Stimulated activated CD4-positive, alpha-beta T cell treated with anti-CD3 and anti-CD28 coated beads, Interleukin-2, amount 100 ng/mL, for 4 hours (primary cell): Measurements from ENCODE around the gene HBP1.
"Not testable (repeated sequence)": the region's sequence is repeated elsewhere in the genome, so short reads cannot be mapped to it uniquely, and the experiment has no call there.

ENCODE experiments used
- DNase-seq: peaks from one replicate; pipeline ENCODE4 v3.0.0-alpha.2; 2020; ENCODE audit warnings: low read depth

Gene HBP1

GRCh38 chr7:107154826-107155225, 14.0 kb upstream of the HBP1 start:
- DNase-seq: no peak

DNA sequence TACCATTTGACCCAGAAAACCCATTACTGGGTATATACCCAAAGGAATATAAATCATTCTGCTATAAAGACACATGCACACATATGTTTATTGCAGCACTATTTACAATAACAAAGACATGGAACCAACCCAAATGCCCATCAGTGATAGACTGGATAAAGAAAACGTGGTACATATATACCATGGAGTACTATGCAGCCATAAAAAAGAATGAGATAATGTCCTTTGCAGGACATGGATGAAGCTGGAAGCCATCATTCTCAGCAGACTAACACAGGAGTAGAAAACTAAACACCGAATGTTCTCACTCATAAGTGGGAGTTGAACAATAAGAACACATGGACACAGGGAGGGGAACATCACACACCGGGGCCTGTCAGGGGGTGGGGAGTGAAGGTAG, 13.1 kb upstream of the HBP1 start:
- not testable (repeated sequence) for DNase-seq

DNA sequence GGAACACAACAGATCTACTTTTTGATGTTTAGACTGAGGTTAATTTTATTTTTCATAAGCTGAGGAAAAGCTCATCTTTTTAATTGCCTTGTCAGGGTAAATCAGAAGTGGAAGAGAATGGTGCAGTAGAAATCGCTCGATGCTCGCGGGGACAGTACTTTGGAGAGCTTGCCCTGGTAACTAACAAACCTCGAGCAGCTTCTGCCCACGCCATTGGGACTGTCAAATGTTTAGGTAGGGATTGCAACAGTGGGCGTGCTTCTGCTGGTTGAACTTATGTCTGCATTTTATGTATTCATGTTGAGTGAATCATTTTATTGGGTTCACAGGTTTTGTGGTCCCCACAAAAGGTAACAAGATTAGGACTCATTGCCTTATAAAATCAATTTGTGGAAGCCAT, 11.7 kb upstream of the HBP1 start:
- DNase-seq: no peak

GRCh38 chr7:107158028-107158427, 10.8 kb upstream of the HBP1 start:
- DNase-seq: no peak

DNA sequence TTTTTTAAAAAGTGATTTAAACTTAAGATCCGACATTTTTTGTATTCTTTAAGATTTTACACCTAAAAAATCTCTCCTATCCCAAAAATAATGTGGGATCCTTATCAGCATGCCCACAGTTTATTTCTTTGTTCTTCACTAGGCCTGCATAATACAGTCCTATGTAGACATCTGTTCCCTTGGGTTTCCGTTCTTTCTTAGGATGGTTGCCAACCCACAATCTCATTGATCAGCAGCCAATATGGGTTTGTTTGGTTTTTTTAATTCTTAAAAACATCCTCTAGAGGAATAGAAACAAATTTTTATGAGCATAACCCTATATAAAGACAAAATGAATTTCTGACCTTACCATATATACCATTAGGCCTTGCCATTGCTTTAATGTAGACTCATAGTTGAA, 8.4 kb upstream of the HBP1 start:
- DNase-seq: no peak

DNA sequence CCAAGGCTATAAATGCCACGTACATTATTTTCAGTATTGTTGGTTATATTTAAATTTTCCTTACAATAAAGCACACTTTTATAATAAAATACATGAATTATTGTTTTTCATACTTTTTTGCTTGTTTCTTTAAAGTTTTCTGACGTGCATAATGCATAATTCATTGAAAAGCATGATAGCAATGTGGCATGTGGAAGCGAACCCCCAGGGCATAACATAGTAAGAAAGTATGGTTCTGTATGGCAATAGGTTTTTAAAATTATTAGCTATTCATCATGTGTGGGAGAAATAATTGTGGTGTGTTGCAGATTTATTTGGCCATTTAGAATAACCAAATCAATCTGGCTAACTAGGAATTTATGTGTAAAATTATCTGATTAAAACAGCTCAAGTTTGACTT, 7.4 kb upstream of the HBP1 start:
- no peak for DNase-seq

- DNase-seq: no peak
These were observed 6.3 kb upstream of the HBP1 start for GRCh38 chr7:107162475-107162874.

GRCh38 chr7:107164092-107164491, 4.7 kb upstream of the HBP1 start:
- DNase-seq: no peak

GRCh38 chr7:107165341-107165740, 3.5 kb upstream of the HBP1 start:
- DNase-seq: no peak

- DNase-seq: no peak
These were observed 1.9 kb upstream of the HBP1 start for GRCh38 chr7:107166736-107167426.

- DNase-seq: peak; percentile 65
These were observed 1.1 kb upstream of the HBP1 start for GRCh38 chr7:107167483-107168232.

- peak; percentile 64 for DNase-seq
These were observed 582 bp downstream of the HBP1 start for GRCh38 chr7:107169120-107170050.

- no peak for DNase-seq
These were observed 1.5 kb downstream of the HBP1 start for GRCh38 chr7:107170051-107170915.

- DNase-seq: no peak
These were observed 2.7 kb downstream of the HBP1 start for GRCh38 chr7:107171496-107171895.

DNA sequence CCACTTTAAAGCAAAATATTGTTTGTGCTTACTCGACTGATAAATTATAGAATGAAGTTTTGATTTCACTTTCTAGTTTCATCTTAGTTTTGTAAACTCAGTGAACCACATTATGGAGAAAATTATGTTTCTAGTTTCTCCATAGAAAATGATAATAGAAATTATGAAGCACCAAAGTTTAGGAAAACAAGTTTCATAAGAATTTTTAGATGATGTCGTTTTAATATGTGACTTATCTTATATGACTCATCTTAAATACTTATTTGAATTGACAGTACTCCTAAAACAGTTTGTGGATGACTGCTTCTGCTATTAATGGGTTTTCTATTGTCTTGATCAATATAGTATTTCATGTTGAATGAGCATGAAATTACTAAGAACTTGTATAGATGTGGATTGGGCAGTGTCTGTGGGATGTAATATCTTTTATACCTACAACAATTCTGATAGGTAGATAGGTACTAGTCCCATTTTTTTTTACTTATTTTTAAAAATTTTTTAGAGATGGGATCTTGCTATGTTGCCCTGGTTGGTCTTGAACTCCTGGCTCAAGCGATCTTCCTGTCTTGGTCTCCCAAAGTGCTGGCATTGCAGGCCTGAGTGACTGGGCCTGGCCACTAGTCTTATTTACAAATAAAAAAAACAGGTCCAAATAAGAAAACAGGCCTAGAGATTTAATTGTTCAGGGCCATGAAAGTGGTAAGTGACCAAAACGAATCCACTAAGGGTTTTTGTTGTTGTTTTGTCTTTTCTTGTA, 3.7 kb downstream of the HBP1 start:
- no peak for DNase-seq

DNA sequence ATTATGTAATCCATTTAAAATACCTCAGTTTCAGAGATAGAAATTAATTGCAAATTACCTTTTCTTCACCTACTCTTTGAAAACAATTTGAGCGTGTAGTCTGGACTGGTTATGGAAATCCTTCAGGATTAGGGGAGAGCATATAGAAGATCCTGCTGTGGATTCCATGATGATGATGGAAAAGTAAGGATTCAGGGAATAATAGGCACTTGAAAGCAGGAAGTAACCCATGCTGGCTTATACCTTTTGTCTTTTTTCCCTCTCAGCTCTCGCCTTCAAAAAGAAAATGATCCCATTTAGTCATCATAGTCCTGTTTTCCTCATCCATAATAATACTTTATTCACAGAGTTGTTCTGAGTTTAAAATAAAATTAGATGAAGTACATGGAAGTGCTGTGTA, 4.4 kb downstream of the HBP1 start:
- no peak for DNase-seq

DNA sequence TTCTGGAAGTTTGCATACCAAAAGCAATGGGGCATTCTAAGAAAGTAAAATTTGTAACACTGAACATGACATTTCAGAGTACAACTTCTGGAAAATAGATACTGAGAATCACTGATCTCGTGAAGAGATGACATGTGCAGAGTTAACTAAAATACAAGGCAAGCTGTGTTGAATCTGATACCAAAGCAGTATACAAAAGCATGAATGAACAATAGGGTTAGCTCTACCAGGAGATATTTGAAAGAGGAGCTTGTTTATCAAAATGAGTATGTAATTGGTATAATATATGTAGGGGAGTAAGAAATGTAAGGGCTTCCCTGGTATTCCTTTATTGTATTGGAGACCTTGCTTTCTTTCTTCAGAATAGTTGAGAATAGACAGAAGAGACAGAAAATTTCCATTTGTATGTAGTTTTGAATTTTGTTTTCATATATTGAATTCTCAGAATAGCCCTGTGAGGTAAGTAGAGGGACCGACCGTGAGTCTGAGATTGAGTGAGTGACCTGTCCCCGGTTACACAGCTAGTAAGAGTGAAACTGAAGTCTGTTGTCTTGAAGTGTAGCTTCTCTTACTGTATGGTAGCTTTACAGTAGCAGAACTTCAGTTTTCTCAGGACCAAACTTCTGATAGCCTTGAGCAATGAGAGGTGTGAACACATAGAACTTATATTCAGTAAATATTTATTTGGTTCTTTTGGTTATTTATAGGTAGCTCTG, 5.0 kb downstream of the HBP1 start:
- no peak for DNase-seq

DNA sequence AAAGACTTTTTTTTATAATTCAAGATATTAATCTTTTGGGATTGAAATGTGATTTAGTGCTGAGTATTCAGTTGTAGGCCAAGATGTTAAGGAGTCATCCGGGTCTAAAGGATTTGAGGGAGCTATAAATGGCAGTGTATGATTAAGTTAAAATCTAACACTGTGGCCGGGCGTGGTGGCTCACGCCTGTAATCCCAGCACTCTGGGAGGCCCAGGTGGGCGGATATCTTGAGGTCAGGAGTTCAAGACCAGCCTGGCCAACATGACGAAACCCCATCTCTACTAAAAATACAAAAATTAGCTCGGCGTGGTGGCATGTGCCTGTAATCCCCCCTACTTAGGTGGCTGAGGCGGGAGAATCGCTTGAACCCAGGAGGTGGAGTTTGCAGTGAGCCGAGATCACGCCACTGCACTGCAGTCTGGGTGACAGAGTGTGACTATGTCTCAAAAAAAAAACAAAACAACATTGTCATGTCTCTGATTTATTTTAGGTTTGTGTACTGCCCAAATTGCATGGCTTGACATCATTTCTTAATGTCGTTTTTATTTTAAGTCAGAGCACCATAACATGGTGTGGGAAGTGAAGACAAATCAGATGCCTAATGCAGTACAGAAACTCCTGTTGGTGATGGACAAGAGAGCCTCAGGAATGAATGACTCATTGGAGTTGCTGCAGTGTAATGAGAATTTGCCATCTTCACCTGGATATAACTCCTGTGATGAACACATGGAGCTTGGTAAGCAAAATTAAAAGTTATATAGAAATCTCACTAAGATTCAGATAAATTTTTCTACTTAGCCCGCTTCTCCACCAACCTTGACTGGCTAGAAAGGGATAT, 10.7 kb downstream of the HBP1 start:
- no peak for DNase-seq

DNA sequence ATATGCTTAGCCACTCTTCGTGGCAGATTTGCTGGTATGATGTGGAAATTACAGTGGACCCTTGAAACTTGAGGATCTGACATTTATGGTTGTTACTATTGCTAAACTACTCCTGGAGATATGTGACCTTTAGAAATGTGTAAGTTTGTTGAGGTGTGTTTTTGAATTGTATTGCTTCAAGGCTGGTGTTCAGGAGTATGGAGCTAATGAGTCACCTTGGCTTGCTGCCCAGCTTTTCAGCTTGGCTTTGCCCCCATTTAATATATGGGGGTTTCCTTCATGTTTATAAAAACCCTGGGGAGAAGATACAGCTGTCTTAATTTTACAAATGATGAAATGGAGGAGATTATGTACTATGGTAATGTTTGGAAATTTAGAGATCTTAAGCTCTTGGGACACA, 11.6 kb downstream of the HBP1 start:
- DNase-seq: peak; percentile 73
